ENCODE data around the gene MAP4K5.

- TF ChIP-seq CTCF (IDR thresholded peaks at IDR 0.05) (no peak), POLR2A (IDR thresholded peaks at IDR 0.05) (no peak)
Observed at GRCh38 chr14:50510157-50510556, 22.2 kb downstream of the MAP4K5 start.

All from adrenal gland (tissue), 5 donors.